Endodermal cell (in vitro differentiated cells): ENCODE results near the gene PDE3A. TPM values are rescaled to one million over a fixed set of nuclear protein-coding genes. Genes with fewer than 3 reads are reported as not detected.

ENCODE experiments used
- DNase-seq: peaks from one replicate; pipeline ENCODE4 v3.0.0-alpha.2; 2017
- H3K27ac ChIP-seq: 2 replicates; pipeline ENCODE4 v1.5.1; 2013; ENCODE audit warnings: mild to moderate bottlenecking, low read depth, low read length, moderate library complexity
- H3K27me3 ChIP-seq: 2 replicates; pipeline ENCODE4 v1.6.1; 2013; ENCODE audit warnings: mild to moderate bottlenecking, low read length, moderate library complexity; ENCODE audit not compliant: insufficient read depth, control insufficient read depth, poor library complexity, severe bottlenecking
- H3K36me3 ChIP-seq: 2 replicates; pipeline ENCODE4 v1.7.0; 2013; ENCODE audit warnings: mild to moderate bottlenecking, low read length, moderate library complexity; ENCODE audit not compliant: control insufficient read depth, insufficient read depth
- H3K4me1 ChIP-seq: one replicate; pipeline ENCODE4 v1.7.0; 2013; ENCODE audit warnings: low read length; ENCODE audit not compliant: control insufficient read depth, insufficient read depth
- H3K4me3 ChIP-seq: 2 replicates; pipeline ENCODE4 v1.5.1; 2013; ENCODE audit warnings: mild to moderate bottlenecking, low read length, moderate library complexity
- H3K9ac ChIP-seq: 2 replicates; pipeline ENCODE4 v1.6.1; 2013; ENCODE audit warnings: mild to moderate bottlenecking, low read length, moderate library complexity; ENCODE audit not compliant: poor library complexity, severe bottlenecking; ENCODE audit errors: extremely low read depth
- H3K9me3 ChIP-seq: 2 replicates; pipeline ENCODE4 v1.6.1; 2013; ENCODE audit warnings: mild to moderate bottlenecking, low read length, moderate library complexity; ENCODE audit not compliant: control insufficient read depth
- H3K27ac Mint-ChIP-seq: 2 replicates; pipeline ENCODE4 v1.8.0; 2020; ENCODE audit warnings: mixed read lengths
- H3K27me3 Mint-ChIP-seq: 2 replicates; pipeline ENCODE4 v1.8.0; 2021; ENCODE audit warnings: mild to moderate bottlenecking, mixed read lengths; ENCODE audit not compliant: insufficient read depth
- H3K36me3 Mint-ChIP-seq: 2 replicates; pipeline ENCODE4 v1.8.0; 2020; ENCODE audit warnings: low read depth, mixed read lengths
- H3K4me1 Mint-ChIP-seq: 2 replicates; pipeline ENCODE4 v1.8.0; 2020; ENCODE audit warnings: mixed read lengths
- H3K4me3 Mint-ChIP-seq: 2 replicates; pipeline ENCODE4 v1.8.0; 2020; ENCODE audit warnings: mild to moderate bottlenecking, moderate library complexity, mixed read lengths
- H3K9me3 Mint-ChIP-seq: 2 replicates; pipeline ENCODE4 v1.8.0; 2020; ENCODE audit warnings: mild to moderate bottlenecking, mixed read lengths
- WGBS, 2 experiments: methylation state at CpG; one replicate each; pipeline versions ENCODE4 v1.1.5 to v1.1.7; 2013; ENCODE audit warnings: missing lambda C conversion rate in 2 of 2, mixed read lengths in 1 of 2; ENCODE audit not compliant: insufficient coverage in 1 of 2, insufficient read length in 1 of 2; 5-methylcytosine and 5-hydroxymethylcytosine counted together
- total RNA-seq, 2 donors: library from RNA; stranded (reverse); fragmentation: NEBNext Ultra II Directional in 1 of 2; extraction: Animal tissue kit (Norgen Biotek cat#: 25700) in 1 of 2; gene quantifications; 2 replicates in 1 of 2; 3 replicates in 1 of 2; pipeline ENCODE4 v1.2.1, GENCODE V29; 2021
- TF ChIP-seq, protein P1 (sequence below): fragments of 200-600 bp; sonication (generic); conservative IDR thresholded peaks from 2 replicates; pipeline ENCODE4 v1.5.0; 2021; ENCODE audit warnings: antibody characterized with exemption, mild to moderate bottlenecking

The PDE3A gene
- total RNA-seq, 2 donors from 2014 or later = 0.62 to 1.8 TPM

DNA sequence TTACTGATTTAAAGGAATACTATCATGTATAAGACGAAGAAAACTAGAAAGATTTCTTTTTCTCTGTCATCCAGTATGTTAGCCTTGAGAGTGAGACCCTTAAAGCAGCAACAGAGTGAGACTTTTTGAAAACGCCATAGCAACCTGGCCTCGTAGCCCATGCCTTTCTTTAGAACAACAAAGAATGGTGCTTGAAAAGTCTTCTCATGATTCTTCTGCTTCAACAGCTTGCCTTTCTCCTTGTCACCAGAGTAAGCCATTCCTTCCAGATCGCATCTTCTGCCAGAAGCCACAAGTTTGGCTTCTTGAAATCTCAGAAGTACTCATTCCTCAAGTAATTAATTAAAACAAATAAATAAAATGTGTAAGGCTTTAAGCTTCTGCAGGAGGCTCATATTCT, 109.3 kb downstream of the PDE3A start:
- no peaks in the 10 kb centered on the region for H3K27me3 Mint-ChIP-seq
- no peaks in the 10 kb centered on the region for H3K27me3 ChIP-seq
- no peaks in the 10 kb centered on the region for H3K4me1 ChIP-seq
- peaks cover 8% of the 10 kb centered on the region for H3K9me3 ChIP-seq
- DNase-seq = no peak
- no peaks in the 10 kb centered on the region for H3K4me1 Mint-ChIP-seq
- no peak overlapping the region for H3K9ac ChIP-seq
- TF ChIP-seq, protein P1, sequence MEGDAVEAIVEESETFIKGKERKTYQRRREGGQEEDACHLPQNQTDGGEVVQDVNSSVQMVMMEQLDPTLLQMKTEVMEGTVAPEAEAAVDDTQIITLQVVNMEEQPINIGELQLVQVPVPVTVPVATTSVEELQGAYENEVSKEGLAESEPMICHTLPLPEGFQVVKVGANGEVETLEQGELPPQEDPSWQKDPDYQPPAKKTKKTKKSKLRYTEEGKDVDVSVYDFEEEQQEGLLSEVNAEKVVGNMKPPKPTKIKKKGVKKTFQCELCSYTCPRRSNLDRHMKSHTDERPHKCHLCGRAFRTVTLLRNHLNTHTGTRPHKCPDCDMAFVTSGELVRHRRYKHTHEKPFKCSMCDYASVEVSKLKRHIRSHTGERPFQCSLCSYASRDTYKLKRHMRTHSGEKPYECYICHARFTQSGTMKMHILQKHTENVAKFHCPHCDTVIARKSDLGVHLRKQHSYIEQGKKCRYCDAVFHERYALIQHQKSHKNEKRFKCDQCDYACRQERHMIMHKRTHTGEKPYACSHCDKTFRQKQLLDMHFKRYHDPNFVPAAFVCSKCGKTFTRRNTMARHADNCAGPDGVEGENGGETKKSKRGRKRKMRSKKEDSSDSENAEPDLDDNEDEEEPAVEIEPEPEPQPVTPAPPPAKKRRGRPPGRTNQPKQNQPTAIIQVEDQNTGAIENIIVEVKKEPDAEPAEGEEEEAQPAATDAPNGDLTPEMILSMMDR = no peak
- no peak overlapping the region for H3K4me3 Mint-ChIP-seq
- H3K36me3 Mint-ChIP-seq = no peaks in the 10 kb centered on the region
- 71 to 93% methylated on average over 2 to 4 of the region's 4 CpGs for WGBS, 2 experiments
- H3K27ac Mint-ChIP-seq = peak overlapping the region; percentile 42
- peaks cover 9% of the 10 kb centered on the region for H3K9me3 Mint-ChIP-seq
- H3K4me3 ChIP-seq = no peak overlapping the region
- H3K27ac ChIP-seq = peak overlapping the region; percentile 14
- no peaks in the 10 kb centered on the region for H3K36me3 ChIP-seq

DNA sequence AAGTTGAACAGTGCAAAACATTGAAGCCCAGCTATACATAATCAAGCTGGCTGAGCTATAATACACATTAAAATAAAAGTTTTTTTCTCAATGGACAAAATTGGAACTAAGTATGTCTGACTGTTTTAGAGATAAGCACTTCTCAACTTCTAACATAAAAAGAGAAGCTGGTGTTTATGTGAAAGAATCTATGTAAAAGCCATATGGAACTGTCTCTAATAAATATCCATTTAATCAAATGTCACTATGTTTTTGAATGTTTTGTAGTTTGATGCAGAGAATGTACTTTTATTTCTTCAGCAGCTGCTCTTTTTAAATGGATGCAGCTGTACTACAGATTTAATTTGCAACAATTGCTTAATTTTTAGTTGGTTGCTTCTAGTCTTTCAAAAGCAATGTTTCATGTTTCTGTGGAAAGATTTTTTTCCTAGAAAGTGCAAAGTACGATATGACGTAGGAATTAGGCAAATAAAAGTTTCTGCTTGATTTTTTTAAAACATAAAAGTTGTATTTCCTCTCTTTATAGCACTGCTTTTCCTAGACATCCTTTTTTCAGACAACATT, 114.2 kb downstream of the PDE3A start:
- Histone ChIP-seq H3K9ac (no peak overlapping the region), H3K4me1 (no peaks in the 10 kb centered on the region), H3K4me3 (no peak overlapping the region), H3K27ac (no peak overlapping the region), H3K9me3 (no peaks in the 10 kb centered on the region), H3K27me3 (no peaks in the 10 kb centered on the region), H3K36me3 (no peaks in the 10 kb centered on the region)
- H3K4me1 Mint-ChIP-seq = no peaks in the 10 kb centered on the region
- TF ChIP-seq, protein P1 = no peak
- H3K9me3 Mint-ChIP-seq = peaks cover 2% of the 10 kb centered on the region
- H3K4me3 Mint-ChIP-seq = no peak overlapping the region
- no peaks in the 10 kb centered on the region for H3K27me3 Mint-ChIP-seq
- no peak for DNase-seq
- no peak overlapping the region for H3K27ac Mint-ChIP-seq
- no peaks in the 10 kb centered on the region for H3K36me3 Mint-ChIP-seq
- WGBS, 2 experiments = 80 to 100% methylated on average over 1 to 2 of the region's 2 CpGs

DNA sequence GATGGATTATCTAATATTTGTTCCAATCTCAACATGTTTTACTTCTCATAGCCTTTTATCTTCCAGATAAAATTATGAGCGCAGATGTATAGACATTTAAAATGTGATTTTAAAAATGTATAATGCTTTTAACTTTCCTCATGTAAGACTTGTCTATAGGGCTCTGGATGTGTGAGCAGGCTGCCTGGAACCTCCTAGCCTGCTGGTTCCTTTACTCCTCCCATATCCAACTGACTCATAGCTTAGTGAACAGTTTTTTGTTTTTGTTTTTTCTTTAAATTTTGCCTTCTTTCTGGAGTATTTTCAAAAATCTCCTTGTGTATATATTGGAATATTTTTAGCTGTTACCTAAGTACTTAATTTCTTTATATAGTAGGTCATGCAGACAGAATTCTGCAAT, 115.4 kb downstream of the PDE3A start:
- H3K4me3 ChIP-seq = no peak overlapping the region
- H3K4me1 ChIP-seq = no peaks in the 10 kb centered on the region
- Mint-ChIP-seq H3K27ac (no peak overlapping the region), H3K36me3 (no peaks in the 10 kb centered on the region), H3K9me3 (peaks cover 2% of the 10 kb centered on the region), H3K4me3 (no peak overlapping the region), H3K27me3 (no peaks in the 10 kb centered on the region), H3K4me1 (no peaks in the 10 kb centered on the region)
- TF ChIP-seq, protein P1 = no peak
- no peak for DNase-seq
- H3K9ac ChIP-seq = no peak overlapping the region
- H3K9me3 ChIP-seq = no peaks in the 10 kb centered on the region
- no peak overlapping the region for H3K27ac ChIP-seq
- no peaks in the 10 kb centered on the region for H3K27me3 ChIP-seq
- WGBS, 2 experiments = no CpG with 5 or more reads among the region's 1 CpG
- H3K36me3 ChIP-seq = no peaks in the 10 kb centered on the region
